ENCODE data around the gene SEZ6L2. TPM values are rescaled to one million over a fixed set of nuclear protein-coding genes. Genes with fewer than 3 reads are reported as not detected.

Gene SEZ6L2
- total RNA-seq, 1 experiment from 2014 or later, result 44.7 TPM

- H3K23ac ChIP-seq (ENCODE audit: insufficient read length, low read depth, low read length), result no peak overlapping the region
- H3K4me2 ChIP-seq (ENCODE audit: insufficient read depth, insufficient read length, low read length), result no peak overlapping the region
- no peak overlapping the region for H3K9ac ChIP-seq (ENCODE audit: extremely low read depth, insufficient read length, low read length)
- no peak overlapping the region for H3K27ac ChIP-seq (ENCODE audit: insufficient read length, low read depth, low read length)
- H3K56ac ChIP-seq (ENCODE audit: insufficient read length, low read depth, low read length), result no peak overlapping the region
- H3K4me1 Mint-ChIP-seq, result no peaks in the 10 kb centered on the region
- H2BK20ac ChIP-seq (ENCODE audit: low read depth, low read length, poor library complexity, severe bottlenecking), result no peak overlapping the region
- H3K27me3 Mint-ChIP-seq (ENCODE audit: low read depth), result no peaks in the 10 kb centered on the region
- no peaks in the 10 kb centered on the region for H3K27me3 ChIP-seq (ENCODE audit: insufficient read depth, low read length)
- no peak for DNase-seq
- no peak overlapping the region for H2AK5ac ChIP-seq (ENCODE audit: insufficient read length, low read length)
- H3K4ac ChIP-seq (ENCODE audit: low read depth, low read length), result no peak overlapping the region
- H2AFZ ChIP-seq (ENCODE audit: low read length), result no peak overlapping the region
- TF ChIP-seq CTCF (conservative IDR thresholded peaks at IDR 0.05), result no peak
- H3K79me1 ChIP-seq (ENCODE audit: insufficient read depth, low read depth, low read length, poor library complexity, severe bottlenecking), result no peaks in the 10 kb centered on the region
- H4K91ac ChIP-seq (ENCODE audit: insufficient read length, low read depth, low read length), result no peak overlapping the region
- no peaks in the 10 kb centered on the region for H3K9me3 ChIP-seq (ENCODE audit: control insufficient read depth, low read depth, low read length)
- no CpG with 5 or more reads among the region's 8 CpGs for WGBS (ENCODE audit: extremely low coverage, insufficient read length, low lambda C conversion rate)
- H3K79me2 ChIP-seq (ENCODE audit: insufficient read depth, low read length), result no peaks in the 10 kb centered on the region
- H2BK5ac ChIP-seq (ENCODE audit: insufficient read length, low read length), result no peak overlapping the region
- H3K18ac ChIP-seq (ENCODE audit: insufficient read length, low read depth, low read length), result no peak overlapping the region
- peak overlapping the region in 2 of 3 experiments; percentile 30 to 67; a peak in 4 of 7 replicates for H3K27ac Mint-ChIP-seq
- no peak overlapping the region for H2BK120ac ChIP-seq (ENCODE audit: low read depth, low read length, poor library complexity, severe bottlenecking)
- no peaks in the 10 kb centered on the region for H3K9me3 Mint-ChIP-seq
- no peaks in the 10 kb centered on the region for H4K20me1 ChIP-seq (ENCODE audit: control insufficient read depth, insufficient read depth, insufficient read length)
- H4K8ac ChIP-seq (replicated peaks; ENCODE audit: insufficient read length, low read depth, low read length), result no peak overlapping the region
- no peak overlapping the region for H3T11ph ChIP-seq (ENCODE audit: low read length)
- H3K23me2 ChIP-seq (ENCODE audit: insufficient read length, low read depth, low read length, poor library complexity, severe bottlenecking), result no peaks in the 10 kb centered on the region
- no peak overlapping the region for H4K5ac ChIP-seq (ENCODE audit: insufficient read length, low read depth, low read length)
- no peak overlapping the region for H2BK12ac ChIP-seq (ENCODE audit: insufficient read length, low read depth, low read length)
- no peak overlapping the region for H2BK15ac ChIP-seq (ENCODE audit: low read depth, low read length)
- H3K4me1 ChIP-seq (ENCODE audit: insufficient read depth, low read length), result no peaks in the 10 kb centered on the region
- H3K14ac ChIP-seq (ENCODE audit: insufficient read depth, low read length), result no peak overlapping the region
- H3K4me3 Mint-ChIP-seq, result no peak overlapping the region
- H3K36me3 Mint-ChIP-seq (ENCODE audit: insufficient read depth in 1 of 3, low read depth in 3 of 3), result peaks cover 0 to 5% (median 0%) of the 10 kb centered on the region in 3 experiments; a peak in 2 of 7 replicates
Measured at GRCh38 chr16:29843931-29844330, 55.4 kb downstream of the SEZ6L2 start.

Data from H9 (cell line).